ENCODE measurements around the gene POLR1A.

DNA sequence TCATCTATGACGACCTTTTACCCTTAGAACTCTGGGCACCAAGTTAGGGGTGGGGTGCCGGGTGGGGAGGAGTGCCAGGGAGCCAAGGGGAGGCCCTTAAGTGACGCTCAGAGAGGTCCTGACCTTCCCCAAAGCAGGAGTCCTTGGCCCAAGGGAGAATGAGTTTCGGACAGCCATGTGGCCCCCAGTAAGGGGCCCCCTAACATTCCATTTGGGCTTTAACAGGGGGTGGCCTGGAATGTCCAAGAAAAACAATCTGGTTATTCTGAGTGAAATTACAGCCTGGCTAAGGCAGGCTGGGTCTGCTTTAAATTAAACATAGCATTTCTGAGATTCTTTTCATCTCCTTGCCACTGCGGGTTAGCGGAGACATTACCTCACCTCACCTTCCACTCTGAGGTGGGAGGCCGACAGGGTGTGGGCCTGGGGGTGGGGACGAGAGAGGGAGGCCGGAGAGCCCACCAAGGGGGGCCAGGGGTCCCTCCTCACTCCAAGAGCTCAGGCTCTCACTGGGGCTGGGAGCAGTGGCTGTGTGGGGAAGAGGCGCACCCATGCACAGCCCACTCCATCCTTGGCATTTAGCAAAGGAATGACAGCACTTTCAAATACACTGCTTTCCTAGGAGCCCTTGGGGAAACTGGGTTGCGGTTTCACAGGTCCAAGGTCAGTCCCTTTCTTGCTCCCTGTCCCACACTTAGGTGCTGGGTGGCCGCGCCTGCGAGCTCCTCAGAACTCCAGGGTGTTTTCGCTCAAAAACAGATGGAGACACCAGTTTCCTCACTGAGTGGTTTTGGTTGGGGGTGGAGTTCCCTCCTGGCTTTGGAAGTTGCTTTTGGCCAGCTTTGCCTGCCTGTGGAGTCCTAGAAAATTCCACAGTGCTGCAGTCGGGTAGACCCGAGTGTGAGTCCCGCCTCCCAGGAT is 107.4 kb downstream of the POLR1A start:
- TF ChIP-seq CTCF (IDR thresholded peaks at IDR 0.05): no peak
- TF ChIP-seq ZNF532 (CRISPR knock-in tag; IDR thresholded peaks at IDR 0.05; ENCODE audit: borderline replicate concordance): no peak
- TF ChIP-seq, protein P1, sequence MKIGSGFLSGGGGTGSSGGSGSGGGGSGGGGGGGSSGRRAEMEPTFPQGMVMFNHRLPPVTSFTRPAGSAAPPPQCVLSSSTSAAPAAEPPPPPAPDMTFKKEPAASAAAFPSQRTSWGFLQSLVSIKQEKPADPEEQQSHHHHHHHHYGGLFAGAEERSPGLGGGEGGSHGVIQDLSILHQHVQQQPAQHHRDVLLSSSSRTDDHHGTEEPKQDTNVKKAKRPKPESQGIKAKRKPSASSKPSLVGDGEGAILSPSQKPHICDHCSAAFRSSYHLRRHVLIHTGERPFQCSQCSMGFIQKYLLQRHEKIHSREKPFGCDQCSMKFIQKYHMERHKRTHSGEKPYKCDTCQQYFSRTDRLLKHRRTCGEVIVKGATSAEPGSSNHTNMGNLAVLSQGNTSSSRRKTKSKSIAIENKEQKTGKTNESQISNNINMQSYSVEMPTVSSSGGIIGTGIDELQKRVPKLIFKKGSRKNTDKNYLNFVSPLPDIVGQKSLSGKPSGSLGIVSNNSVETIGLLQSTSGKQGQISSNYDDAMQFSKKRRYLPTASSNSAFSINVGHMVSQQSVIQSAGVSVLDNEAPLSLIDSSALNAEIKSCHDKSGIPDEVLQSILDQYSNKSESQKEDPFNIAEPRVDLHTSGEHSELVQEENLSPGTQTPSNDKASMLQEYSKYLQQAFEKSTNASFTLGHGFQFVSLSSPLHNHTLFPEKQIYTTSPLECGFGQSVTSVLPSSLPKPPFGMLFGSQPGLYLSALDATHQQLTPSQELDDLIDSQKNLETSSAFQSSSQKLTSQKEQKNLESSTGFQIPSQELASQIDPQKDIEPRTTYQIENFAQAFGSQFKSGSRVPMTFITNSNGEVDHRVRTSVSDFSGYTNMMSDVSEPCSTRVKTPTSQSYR (CRISPR knock-in tag; IDR thresholded peaks at IDR 0.05): no peak
